HepG2 (cell line): Measurements from ENCODE around the gene PDK2. TPM values are rescaled to one million over a fixed set of nuclear protein-coding genes. Genes with fewer than 3 reads are reported as not detected.

Experiments
- HNF1A ChIP-seq, 2 experiments: sonication (generic) in 1 of 2; formaldehyde crosslinking in 1 of 2; IDR thresholded peaks; 2 replicates each; pipeline versions ENCODE4 v1.4.0 to v1.6.1; 2016 to 2020; ENCODE audit warnings: borderline replicate concordance in 1 of 2, low read depth in 1 of 2, mild to moderate bottlenecking in 1 of 2, missing genetic modification reagents in 1 of 2
- HOXA3 ChIP-seq: sonication (generic); formaldehyde crosslinking; IDR thresholded peaks from 2 replicates; pipeline ENCODE4 v1.5.0; 2020; ENCODE audit warnings: missing genetic modification reagents
- KDM2A ChIP-seq: sonication (generic); formaldehyde crosslinking; IDR thresholded peaks from 2 replicates; pipeline ENCODE4 v1.4.0; 2020; ENCODE audit warnings: low read depth, missing genetic modification reagents, borderline replicate concordance
- MED1 ChIP-seq: sonication (generic); formaldehyde crosslinking; IDR thresholded peaks from 2 replicates; pipeline ENCODE4 v1.4.0; 2020; ENCODE audit warnings: missing genetic modification reagents
- PREB ChIP-seq: sonication (generic); formaldehyde crosslinking; IDR thresholded peaks from 2 replicates; pipeline ENCODE4 v1.4.0; 2020; ENCODE audit warnings: missing genetic modification reagents
- RAD21 ChIP-seq: fragments of 450-650 bp; formaldehyde crosslinking; IDR thresholded peaks from 2 replicates; pipeline ENCODE4 v1.5.0; 2020; ENCODE audit warnings: mild to moderate bottlenecking
- ZNF362 ChIP-seq: sonication (generic); formaldehyde crosslinking; IDR thresholded peaks from 2 replicates; pipeline ENCODE4 v1.4.0; 2020; ENCODE audit warnings: missing genetic modification reagents, mild to moderate bottlenecking, borderline replicate concordance
- polyA plus RNA-seq, 8 experiments: library from polyadenylated mRNA; depleted of rRNA in 3 of 8; stranded (reverse) in 7 of 8; unstranded in 1 of 8; fragments of >200 nt; fragmentation: Illumina TruSeq in 4 of 8; extraction: Trizol in 4 of 8; gene quantifications; 2 replicates each; pipeline versions ENCODE4 v1.2.1 to v1.2.3, GENCODE V29; 2011 to 2016; ENCODE audit warnings: low read depth in 4 of 8, missing spikeins in 1 of 8, mixed read lengths in 1 of 8; ENCODE audit not compliant: insufficient read depth in 1 of 8
- total RNA-seq, 5 experiments: library from RNA; depleted of rRNA; stranded (reverse); fragments of >200 nt; fragmentation: Illumina TruSeq; extraction: Trizol; gene quantifications; 2 replicates each; pipeline ENCODE4 v1.2.3, GENCODE V29; 2016; ENCODE audit warnings: low read depth in 1 of 5
- TF ChIP-seq, protein P1 (sequence below): sonication (generic); formaldehyde crosslinking; IDR thresholded peaks from 2 replicates; pipeline ENCODE4 v1.4.0; 2020; ENCODE audit warnings: mild to moderate bottlenecking, missing genetic modification reagents
- TF ChIP-seq, protein P2 (sequence below): sonication (generic); formaldehyde crosslinking; IDR thresholded peaks from 2 replicates; pipeline ENCODE4 v1.5.0; 2020; ENCODE audit warnings: mild to moderate bottlenecking, missing genetic modification reagents

The PDK2 gene
- total and polyA plus RNA-seq, 2 of the 13 experiments (the other 11 are each of a cell fraction or from before 2014, with no cell fraction given), result 18.5 to 59.7 TPM

DNA sequence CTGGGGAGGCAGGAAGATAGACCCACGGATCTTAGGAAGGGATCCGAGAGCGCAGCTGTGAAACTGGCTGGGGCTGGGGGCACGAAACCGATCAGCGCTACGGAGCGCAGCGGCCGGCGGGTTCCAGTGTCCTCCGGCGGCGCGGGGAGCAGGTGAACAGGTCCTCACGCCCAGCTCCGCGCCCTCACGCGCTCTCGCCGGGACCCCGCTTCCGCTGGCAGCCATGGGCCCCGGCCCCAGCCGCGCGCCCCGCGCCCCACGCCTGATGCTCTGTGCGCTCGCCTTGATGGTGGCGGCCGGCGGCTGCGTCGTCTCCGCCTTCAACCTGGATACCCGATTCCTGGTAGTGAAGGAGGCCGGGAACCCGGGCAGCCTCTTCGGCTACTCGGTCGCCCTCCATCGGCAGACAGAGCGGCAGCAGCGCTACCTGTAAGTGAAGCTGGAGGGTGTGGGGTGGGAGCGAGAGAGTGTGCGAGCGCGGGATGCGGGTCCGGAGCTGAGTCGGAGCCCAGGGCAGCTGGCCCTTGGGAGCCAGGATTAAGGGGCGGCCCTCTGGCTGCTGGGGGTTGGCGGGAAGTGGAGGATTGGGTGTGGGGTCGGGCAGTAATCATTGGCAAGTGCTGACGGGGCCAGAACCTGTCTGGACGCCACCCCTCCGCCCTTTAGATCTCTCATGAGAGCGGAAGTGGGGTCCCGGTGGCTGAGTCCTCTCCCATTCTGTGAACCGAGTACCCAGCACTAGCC lies 38.8 kb upstream of the PDK2 start (continued):
- TF ChIP-seq HNF1A (IDR thresholded peaks at IDR 0.05; ENCODE audit: low read depth) (no peak), HNF1A (CRISPR knock-in tag; IDR thresholded peaks at IDR 0.05; ENCODE audit: borderline replicate concordance) (0 out of 2 replicates have a peak, but pooled peaks have one; percentile 52), ZNF362 (CRISPR knock-in tag) (no peak), RAD21 (CRISPR knock-in tag) (peak; percentile 37; the same call in 1 of the 2 replicates), HOXA3 (CRISPR knock-in tag) (0 out of 2 replicates have a peak, but pooled peaks have one; percentile 48), KDM2A (peak; percentile 60; the same call in 1 of the 2 replicates), PREB (CRISPR knock-in tag) (no peak), MED1 (no peak)
- TF ChIP-seq, protein P1, sequence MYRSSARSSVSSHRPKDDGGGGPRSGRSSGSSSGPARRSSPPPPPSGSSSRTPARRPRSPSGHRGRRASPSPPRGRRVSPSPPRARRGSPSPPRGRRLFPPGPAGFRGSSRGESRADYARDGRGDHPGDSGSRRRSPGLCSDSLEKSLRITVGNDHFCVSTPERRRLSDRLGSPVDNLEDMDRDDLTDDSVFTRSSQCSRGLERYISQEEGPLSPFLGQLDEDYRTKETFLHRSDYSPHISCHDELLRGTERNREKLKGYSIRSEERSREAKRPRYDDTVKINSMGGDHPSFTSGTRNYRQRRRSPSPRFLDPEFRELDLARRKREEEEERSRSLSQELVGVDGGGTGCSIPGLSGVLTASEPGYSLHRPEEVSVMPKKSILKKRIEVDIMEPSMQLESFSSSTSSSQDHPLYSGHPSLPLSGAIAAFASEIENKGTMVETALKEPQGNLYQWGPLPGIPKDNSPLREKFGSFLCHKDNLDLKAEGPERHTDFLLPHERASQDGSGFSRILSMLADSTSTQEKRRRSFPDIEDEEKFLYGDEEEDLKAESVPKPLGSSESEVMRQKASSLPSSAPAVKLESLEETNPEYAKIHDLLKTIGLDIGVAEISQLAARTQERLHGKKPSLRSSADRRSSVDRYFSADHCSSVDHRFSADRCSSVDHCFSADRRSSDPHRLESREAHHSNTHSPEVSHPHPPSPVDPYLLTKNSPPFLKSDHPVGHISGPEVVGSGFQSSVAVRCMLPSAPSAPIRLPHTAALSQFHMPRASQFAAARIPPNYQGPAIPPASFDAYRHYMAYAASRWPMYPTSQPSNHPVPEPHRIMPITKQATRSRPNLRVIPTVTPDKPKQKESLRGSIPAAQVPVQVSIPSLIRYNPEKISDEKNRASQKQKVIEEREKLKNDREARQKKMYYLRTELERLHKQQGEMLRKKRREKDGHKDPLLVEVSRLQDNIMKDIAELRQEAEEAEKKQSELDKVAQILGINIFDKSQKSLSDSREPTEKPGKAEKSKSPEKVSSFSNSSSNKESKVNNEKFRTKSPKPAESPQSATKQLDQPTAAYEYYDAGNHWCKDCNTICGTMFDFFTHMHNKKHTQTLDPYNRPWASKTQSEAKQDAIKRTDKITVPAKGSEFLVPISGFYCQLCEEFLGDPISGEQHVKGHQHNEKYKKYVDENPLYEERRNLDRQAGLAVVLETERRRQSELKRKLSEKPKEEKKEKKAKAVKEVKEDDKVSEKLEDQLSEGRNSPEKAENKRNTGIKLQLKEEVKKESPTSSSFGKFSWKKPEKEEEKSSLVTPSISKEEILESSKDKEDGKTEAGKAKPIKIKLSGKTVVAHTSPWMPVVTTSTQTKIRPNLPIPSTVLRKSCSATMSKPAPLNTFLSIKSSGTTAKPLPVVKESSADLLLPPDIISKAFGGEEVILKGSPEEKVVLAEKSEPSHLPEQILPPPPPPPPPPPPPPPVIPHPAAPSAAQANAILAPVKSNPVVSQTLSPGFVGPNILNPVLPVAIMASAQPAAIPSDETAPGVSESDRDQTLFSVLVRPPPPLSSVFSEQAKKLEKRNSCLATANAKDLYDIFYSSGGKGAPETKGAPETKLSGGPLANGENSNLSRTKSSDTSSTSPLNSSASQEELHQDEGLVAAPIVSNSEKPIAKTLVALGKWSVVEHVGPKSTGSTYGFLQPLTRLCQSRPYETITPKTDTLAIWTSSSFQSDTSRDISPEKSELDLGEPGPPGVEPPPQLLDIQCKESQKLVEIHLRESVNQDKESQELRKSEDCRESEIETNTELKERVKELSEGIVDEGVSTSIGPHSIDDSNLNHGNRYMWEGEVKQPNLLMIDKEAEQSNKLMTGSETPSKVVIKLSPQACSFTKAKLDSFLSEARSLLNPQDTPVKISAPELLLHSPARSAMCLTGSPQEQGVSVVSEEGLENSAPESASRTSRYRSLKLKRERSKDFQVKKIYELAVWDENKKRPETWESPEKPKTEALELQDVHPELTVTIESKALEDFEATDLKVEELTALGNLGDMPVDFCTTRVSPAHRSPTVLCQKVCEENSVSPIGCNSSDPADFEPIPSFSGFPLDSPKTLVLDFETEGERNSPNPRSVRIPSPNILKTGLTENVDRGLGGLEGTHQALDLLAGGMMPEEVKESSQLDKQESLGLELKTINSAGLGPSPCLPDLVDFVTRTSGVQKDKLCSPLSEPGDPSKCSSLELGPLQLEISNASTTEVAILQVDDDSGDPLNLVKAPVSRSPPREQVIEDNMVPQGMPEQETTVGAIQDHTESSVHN, result no peak
- TF ChIP-seq, protein P2, sequence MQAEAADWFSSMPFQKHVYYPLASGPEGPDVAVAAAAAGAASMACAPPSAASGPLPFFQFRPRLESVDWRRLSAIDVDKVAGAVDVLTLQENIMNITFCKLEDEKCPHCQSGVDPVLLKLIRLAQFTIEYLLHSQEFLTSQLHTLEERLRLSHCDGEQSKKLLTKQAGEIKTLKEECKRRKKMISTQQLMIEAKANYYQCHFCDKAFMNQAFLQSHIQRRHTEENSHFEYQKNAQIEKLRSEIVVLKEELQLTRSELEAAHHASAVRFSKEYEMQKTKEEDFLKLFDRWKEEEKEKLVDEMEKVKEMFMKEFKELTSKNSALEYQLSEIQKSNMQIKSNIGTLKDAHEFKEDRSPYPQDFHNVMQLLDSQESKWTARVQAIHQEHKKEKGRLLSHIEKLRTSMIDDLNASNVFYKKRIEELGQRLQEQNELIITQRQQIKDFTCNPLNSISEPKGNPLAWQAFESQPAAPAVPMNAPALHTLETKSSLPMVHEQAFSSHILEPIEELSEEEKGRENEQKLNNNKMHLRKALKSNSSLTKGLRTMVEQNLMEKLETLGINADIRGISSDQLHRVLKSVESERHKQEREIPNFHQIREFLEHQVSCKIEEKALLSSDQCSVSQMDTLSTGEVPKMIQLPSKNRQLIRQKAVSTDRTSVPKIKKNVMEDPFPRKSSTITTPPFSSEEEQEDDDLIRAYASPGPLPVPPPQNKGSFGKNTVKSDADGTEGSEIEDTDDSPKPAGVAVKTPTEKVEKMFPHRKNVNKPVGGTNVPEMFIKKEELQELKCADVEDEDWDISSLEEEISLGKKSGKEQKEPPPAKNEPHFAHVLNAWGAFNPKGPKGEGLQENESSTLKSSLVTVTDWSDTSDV (CRISPR knock-in tag), result no peak
